Fibroblast of pulmonary artery (primary cell): ENCODE measurements around the gene OSBPL8.
"Not testable (repeated sequence)": the region's sequence is repeated elsewhere in the genome, so short reads cannot be mapped to it uniquely, and the experiment has no call there.

Experiments used
- DNase-seq: peaks from one replicate; pipeline ENCODE4 v3.0.0-alpha.2; 2010; ENCODE audit warnings: low read depth
- H3K4me3 ChIP-seq: replicated peaks from 2 replicates; pipeline ENCODE4 v1.5.1; 2011; ENCODE audit warnings: low read depth, mild to moderate bottlenecking, control low read depth, low read length, moderate library complexity
- TF ChIP-seq, protein P1 (sequence below): IDR thresholded peaks from 2 replicates; pipeline ENCODE4 v1.5.1; 2011; ENCODE audit warnings: mild to moderate bottlenecking, control low read depth, low read length, inconsistent platforms; ENCODE audit errors: missing control alignments

The OSBPL8 gene

DNA sequence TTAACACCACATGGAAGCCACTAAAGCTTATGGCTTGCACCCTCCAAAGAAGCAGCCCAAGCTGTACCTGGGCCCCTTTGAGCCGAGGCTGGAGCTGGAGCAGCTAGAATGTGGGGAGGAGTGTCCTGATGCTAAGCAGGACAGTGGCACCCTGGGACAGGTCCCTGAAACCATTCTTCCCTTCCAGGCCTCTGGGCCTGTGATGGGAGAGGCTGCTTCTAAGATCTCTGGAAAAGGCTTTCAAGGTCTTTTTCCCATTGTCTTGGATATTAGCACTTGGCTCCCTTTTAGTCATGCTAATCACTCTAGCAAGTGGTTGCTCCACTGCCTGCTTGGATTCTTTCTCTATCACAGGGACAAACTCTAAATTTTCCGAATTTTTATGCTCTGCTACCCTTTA, 40.9 kb downstream of the OSBPL8 start:
- no peak overlapping the region for H3K4me3 ChIP-seq
- DNase-seq = no peak
- TF ChIP-seq, protein P1, sequence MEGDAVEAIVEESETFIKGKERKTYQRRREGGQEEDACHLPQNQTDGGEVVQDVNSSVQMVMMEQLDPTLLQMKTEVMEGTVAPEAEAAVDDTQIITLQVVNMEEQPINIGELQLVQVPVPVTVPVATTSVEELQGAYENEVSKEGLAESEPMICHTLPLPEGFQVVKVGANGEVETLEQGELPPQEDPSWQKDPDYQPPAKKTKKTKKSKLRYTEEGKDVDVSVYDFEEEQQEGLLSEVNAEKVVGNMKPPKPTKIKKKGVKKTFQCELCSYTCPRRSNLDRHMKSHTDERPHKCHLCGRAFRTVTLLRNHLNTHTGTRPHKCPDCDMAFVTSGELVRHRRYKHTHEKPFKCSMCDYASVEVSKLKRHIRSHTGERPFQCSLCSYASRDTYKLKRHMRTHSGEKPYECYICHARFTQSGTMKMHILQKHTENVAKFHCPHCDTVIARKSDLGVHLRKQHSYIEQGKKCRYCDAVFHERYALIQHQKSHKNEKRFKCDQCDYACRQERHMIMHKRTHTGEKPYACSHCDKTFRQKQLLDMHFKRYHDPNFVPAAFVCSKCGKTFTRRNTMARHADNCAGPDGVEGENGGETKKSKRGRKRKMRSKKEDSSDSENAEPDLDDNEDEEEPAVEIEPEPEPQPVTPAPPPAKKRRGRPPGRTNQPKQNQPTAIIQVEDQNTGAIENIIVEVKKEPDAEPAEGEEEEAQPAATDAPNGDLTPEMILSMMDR = no peak

DNA sequence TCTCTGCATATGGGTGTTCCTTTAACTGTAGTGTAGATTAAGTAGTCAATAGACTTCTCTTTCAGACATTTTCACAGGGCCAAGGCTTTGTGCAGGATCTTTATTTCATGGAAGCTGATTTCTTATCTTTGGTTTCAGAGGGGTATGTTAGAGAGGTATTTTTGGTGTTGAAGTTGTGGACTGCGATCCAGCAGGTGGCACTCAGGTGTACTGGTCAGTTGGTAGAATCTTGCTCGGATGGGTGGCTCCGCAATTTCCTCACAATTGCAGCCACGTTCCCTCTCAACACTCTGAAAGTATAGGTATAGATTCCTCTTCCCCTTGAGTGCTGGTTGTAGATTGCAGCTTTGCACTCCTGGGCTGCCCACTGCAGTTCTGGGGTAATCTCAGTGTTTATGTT, 44.3 kb downstream of the OSBPL8 start:
- TF ChIP-seq, protein P1 = no peak

DNA sequence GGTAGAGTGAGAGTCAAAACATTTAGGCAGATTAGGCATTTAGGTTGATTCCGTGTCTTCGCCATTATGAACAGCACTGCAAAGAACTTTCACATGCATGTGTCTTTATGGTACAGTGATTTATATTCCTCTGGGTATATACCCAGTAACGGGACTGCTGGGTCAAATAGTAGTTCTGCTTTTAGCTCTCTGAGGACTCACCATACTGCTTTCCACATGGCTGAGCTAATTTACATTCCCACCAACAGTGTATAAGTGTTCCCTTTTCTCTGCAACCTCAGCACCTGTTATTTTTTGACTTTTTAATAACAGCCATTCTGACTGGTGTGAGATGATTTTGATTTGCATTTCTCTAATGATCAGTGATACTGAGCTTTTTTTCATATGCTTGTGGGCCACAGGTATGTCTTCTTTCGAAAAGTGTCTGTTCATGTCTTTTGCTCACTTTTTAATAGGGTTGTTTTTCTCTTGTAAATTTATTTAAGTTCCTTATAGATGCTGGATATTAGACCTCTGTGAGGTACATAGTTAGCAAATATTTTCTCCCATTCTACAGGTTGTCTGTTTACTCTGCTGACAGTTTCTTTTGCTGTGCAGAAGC, 48.4 kb downstream of the OSBPL8 start:
- not testable (repeated sequence) for H3K4me3 ChIP-seq, DNase-seq

More for the DNA sequence above, 44.3 kb downstream of the OSBPL8 start:
- no peak overlapping the region for H3K4me3 ChIP-seq
- DNase-seq = no peak

DNA sequence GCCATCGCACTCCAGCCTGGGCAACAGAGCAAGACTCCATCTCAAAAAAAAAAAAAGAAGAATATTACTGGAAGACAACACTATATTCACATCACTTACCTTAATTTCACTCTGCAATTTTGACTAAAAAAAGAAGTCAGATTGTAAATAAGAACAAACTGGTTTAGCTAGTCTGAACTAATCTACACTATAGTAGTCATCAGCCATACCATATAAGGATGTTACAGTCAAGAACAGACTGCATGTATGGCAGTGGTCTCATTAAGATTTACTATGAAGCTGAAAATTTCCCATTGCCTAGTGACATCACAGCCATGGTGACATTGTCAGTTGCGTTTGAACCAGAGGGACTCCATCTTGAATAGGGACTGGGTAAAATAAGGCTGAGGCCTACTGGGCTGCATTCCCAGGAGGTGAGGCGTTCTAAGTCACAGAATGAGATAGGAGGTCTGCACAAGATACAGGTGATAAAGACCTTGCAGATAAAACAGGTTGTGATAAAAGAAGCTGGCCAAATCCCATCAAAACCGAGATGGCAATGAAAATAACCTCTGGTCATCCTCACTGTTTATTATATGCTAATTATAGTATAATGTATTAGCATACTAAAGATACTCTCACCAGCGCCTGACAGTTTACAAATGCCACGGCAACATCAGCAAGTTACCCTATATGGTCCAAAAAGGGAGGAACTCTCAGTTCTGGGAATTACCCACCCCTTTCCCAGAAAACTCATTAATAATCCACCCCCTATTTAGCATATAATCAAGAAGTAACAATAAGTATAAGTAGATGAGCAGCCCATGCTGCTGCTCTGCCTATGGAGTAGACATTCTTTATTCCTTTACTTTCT, 51.2 kb downstream of the OSBPL8 start:
- no peak overlapping the region for H3K4me3 ChIP-seq
- DNase-seq = no peak
- TF ChIP-seq, protein P1 = no peak

DNA sequence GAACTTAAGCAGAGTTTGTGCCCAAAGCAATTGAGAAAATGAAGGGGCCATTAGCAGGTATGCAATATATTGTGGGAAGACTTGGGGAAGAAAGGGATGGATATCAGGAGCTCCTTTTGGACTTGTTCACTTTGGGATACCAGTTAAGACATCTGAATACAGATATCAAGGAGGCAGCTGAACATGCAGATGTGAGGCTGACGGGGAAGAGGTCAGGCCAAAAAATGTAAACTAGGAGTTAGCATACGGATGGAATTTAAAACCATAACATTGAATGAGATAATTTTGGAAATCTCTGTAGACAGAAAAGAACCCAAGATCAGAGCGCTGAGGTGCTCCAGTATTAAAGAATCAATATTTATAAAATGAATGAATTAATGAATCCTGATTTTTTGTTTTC, 53.4 kb downstream of the OSBPL8 start:
- TF ChIP-seq, protein P1 = no peak
- H3K4me3 ChIP-seq = no peak overlapping the region
- DNase-seq = no peak

DNA sequence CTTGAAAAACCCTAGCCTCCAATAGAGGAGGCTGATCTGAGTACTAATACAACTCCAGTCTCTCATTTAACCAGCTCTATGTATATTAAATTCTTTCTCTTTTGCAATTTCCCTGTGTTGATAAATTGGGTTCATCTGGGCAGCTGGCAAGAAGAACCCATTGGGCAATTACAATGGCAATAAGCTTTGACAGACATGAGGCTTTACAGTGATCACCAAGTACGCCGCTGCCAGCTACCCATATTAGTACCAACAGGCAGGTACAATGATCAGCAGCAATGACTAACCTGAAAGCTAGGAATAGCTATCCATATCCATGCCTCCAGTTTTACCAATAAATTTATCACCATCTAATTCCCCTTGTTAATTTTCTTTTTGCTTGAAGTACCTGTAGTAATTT, 54.5 kb downstream of the OSBPL8 start:
- TF ChIP-seq, protein P1 = no peak
- no peak for DNase-seq
- H3K4me3 ChIP-seq = no peak overlapping the region

DNA sequence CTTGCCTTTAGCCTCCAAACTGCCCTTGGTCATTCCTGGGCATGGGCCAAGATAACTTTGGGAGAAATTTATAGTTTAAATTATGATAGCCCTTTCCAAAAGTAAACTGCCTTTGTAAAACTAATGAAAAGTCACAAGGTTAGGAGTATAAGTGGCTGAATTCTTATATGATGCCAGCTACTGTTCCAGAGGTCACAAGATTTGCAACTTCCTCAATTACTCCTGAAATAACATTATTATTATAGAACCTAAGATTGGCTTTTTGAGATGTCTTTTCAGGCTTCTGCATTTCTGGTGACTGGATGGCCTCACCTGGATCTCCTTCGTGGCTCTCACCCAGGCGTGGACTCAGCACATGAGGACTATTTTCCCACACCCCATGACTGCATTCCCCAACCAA, 55.0 kb downstream of the OSBPL8 start:
- DNase-seq = no peak
- no peak overlapping the region for H3K4me3 ChIP-seq
- TF ChIP-seq, protein P1 = no peak
